H9 (cell line): Measurements from ENCODE around the gene PHYHIPL. TPM values are rescaled to one million over a fixed set of nuclear protein-coding genes. Genes with fewer than 3 reads are reported as not detected.

Experiments
- DNase-seq: peaks from one replicate; pipeline ENCODE4 v3.0.0-alpha.2; 2017
- H2AFZ ChIP-seq: one replicate; pipeline ENCODE4 v1.6.1; 2013; ENCODE audit warnings: mild to moderate bottlenecking, low read length, control low read depth, moderate library complexity
- H2AK5ac ChIP-seq: 2 replicates; pipeline ENCODE4 v1.6.1; 2013; ENCODE audit warnings: low read length, control low read depth, mixed read lengths; ENCODE audit not compliant: insufficient read length
- H2BK120ac ChIP-seq: one replicate; pipeline ENCODE4 v1.6.1; 2013; ENCODE audit warnings: low read depth, mild to moderate bottlenecking, low read length, control low read depth, inconsistent platforms; ENCODE audit not compliant: poor library complexity, severe bottlenecking
- H2BK12ac ChIP-seq: 2 replicates; pipeline ENCODE4 v1.6.1; 2013; ENCODE audit warnings: low read length, control low read depth, mixed read lengths, low read depth; ENCODE audit not compliant: insufficient read length
- H2BK15ac ChIP-seq: 2 replicates; pipeline ENCODE4 v1.6.1; 2013; ENCODE audit warnings: low read depth, low read length, control low read depth
- H2BK20ac ChIP-seq: one replicate; pipeline ENCODE4 v1.6.1; 2013; ENCODE audit warnings: low read depth, mild to moderate bottlenecking, low read length, control low read depth, inconsistent platforms; ENCODE audit not compliant: poor library complexity, severe bottlenecking
- H2BK5ac ChIP-seq: 2 replicates; pipeline ENCODE4 v1.6.1; 2013; ENCODE audit warnings: low read length, control low read depth, mixed read lengths; ENCODE audit not compliant: insufficient read length
- H3K14ac ChIP-seq: 2 replicates; pipeline ENCODE4 v1.6.1; 2013; ENCODE audit warnings: low read length, control low read depth; ENCODE audit not compliant: insufficient read depth
- H3K18ac ChIP-seq: 2 replicates; pipeline ENCODE4 v1.6.1; 2013; ENCODE audit warnings: low read depth, mild to moderate bottlenecking, mixed read lengths, low read length, control low read depth; ENCODE audit not compliant: insufficient read length
- H3K23ac ChIP-seq: 2 replicates; pipeline ENCODE4 v1.6.1; 2013; ENCODE audit warnings: low read length, control low read depth, mixed read lengths, low read depth; ENCODE audit not compliant: insufficient read length
- H3K23me2 ChIP-seq: 2 replicates; pipeline ENCODE4 v1.6.1; 2013; ENCODE audit warnings: low read depth, mild to moderate bottlenecking, mixed read lengths, low read length, control low read depth; ENCODE audit not compliant: insufficient read length, poor library complexity, severe bottlenecking
- H3K27ac ChIP-seq: 2 replicates; pipeline ENCODE4 v1.5.1; 2013; ENCODE audit warnings: low read length, control low read depth, mixed read lengths, low read depth; ENCODE audit not compliant: insufficient read length
- H3K27me3 ChIP-seq: 2 replicates; pipeline ENCODE4 v1.6.1; 2013; ENCODE audit warnings: low read length, control low read depth, inconsistent platforms; ENCODE audit not compliant: insufficient read depth
- H3K4ac ChIP-seq: 2 replicates; pipeline ENCODE4 v1.6.1; 2013; ENCODE audit warnings: low read depth, mild to moderate bottlenecking, control low read depth, inconsistent platforms, low read length, moderate library complexity
- H3K4me1 ChIP-seq: 2 replicates; pipeline ENCODE4 v1.6.1; 2013; ENCODE audit warnings: low read length, control low read depth, inconsistent platforms; ENCODE audit not compliant: insufficient read depth
- H3K4me2 ChIP-seq: 2 replicates; pipeline ENCODE4 v1.6.1; 2013; ENCODE audit warnings: low read length, control low read depth, mixed read lengths; ENCODE audit not compliant: insufficient read length, insufficient read depth
- H3K56ac ChIP-seq: 2 replicates; pipeline ENCODE4 v1.6.1; 2013; ENCODE audit warnings: low read depth, mild to moderate bottlenecking, mixed read lengths, low read length, control low read depth; ENCODE audit not compliant: insufficient read length
- H3K79me1 ChIP-seq: 2 replicates; pipeline ENCODE4 v1.6.1; 2013; ENCODE audit warnings: low read depth, mild to moderate bottlenecking, moderate library complexity, low read length, control low read depth, inconsistent platforms; ENCODE audit not compliant: insufficient read depth, poor library complexity, severe bottlenecking
- H3K79me2 ChIP-seq: 2 replicates; pipeline ENCODE4 v1.6.1; 2013; ENCODE audit warnings: low read length, control low read depth, inconsistent platforms; ENCODE audit not compliant: insufficient read depth
- H3K9ac ChIP-seq: 2 replicates; pipeline ENCODE4 v1.6.1; 2013; ENCODE audit warnings: low read length, control low read depth, mixed read lengths; ENCODE audit not compliant: insufficient read length; ENCODE audit errors: extremely low read depth
- H3K9me3 ChIP-seq: one replicate; pipeline ENCODE4 v1.6.1; 2013; ENCODE audit warnings: low read depth, low read length, inconsistent platforms; ENCODE audit not compliant: control insufficient read depth
- H3T11ph ChIP-seq: one replicate; pipeline ENCODE4 v1.6.1; 2013; ENCODE audit warnings: mild to moderate bottlenecking, low read length, control low read depth, inconsistent platforms
- H4K20me1 ChIP-seq: one replicate; pipeline ENCODE4 v1.6.1; 2013; ENCODE audit not compliant: control insufficient read depth, insufficient read length, insufficient read depth
- H4K5ac ChIP-seq: 2 replicates; pipeline ENCODE4 v1.6.1; 2013; ENCODE audit warnings: low read depth, mild to moderate bottlenecking, mixed read lengths, low read length, control low read depth; ENCODE audit not compliant: insufficient read length
- H4K8ac ChIP-seq: replicated peaks from 2 replicates; pipeline ENCODE4 v1.6.1; 2013; ENCODE audit warnings: low read length, control low read depth, mixed read lengths, low read depth; ENCODE audit not compliant: insufficient read length
- H4K91ac ChIP-seq: 2 replicates; pipeline ENCODE4 v1.6.1; 2013; ENCODE audit warnings: low read depth, mild to moderate bottlenecking, moderate library complexity, mixed read lengths, low read length, control low read depth; ENCODE audit not compliant: insufficient read length
- H3K27ac Mint-ChIP-seq, 3 experiments: 2 replicates in 2 of 3; 3 replicates in 1 of 3; pipeline ENCODE4 v1.8.0; 2020 to 2021; ENCODE audit warnings: mixed read lengths in 3 of 3, mild to moderate bottlenecking in 1 of 3, moderate library complexity in 1 of 3
- H3K27me3 Mint-ChIP-seq: 2 replicates; pipeline ENCODE4 v1.8.0; 2021; ENCODE audit warnings: low read depth, mild to moderate bottlenecking, moderate library complexity, mixed read lengths
- H3K36me3 Mint-ChIP-seq, 3 experiments: 2 replicates in 2 of 3; 3 replicates in 1 of 3; pipeline ENCODE4 v1.8.0; 2020 to 2021; ENCODE audit warnings: low read depth in 3 of 3, mixed read lengths in 3 of 3; ENCODE audit not compliant: insufficient read depth in 1 of 3
- H3K4me1 Mint-ChIP-seq, 2 experiments: 2 replicates each; pipeline ENCODE4 v1.8.0; 2020; ENCODE audit warnings: mixed read lengths in 2 of 2
- H3K4me3 Mint-ChIP-seq, 2 experiments: 2 replicates in 1 of 2; 3 replicates in 1 of 2; pipeline ENCODE4 v1.8.0; 2020 to 2021; ENCODE audit warnings: mild to moderate bottlenecking in 2 of 2, mixed read lengths in 2 of 2, moderate library complexity in 1 of 2
- H3K9me3 Mint-ChIP-seq, 2 experiments: 2 replicates in 1 of 2; 3 replicates in 1 of 2; pipeline ENCODE4 v1.8.0; 2020; ENCODE audit warnings: mild to moderate bottlenecking in 2 of 2, mixed read lengths in 2 of 2, moderate library complexity in 1 of 2
- CTCF ChIP-seq: fragments of 200-600 bp; sonication (generic); conservative IDR thresholded peaks from 3 replicates; pipeline ENCODE4 v1.8.0; 2021; ENCODE audit warnings: antibody characterized with exemption, mild to moderate bottlenecking
- total RNA-seq: library from RNA; stranded (reverse); gene quantifications from 2 replicates; pipeline ENCODE4 v1.2.1, GENCODE V29; 2021

The PHYHIPL gene
- total RNA-seq, 1 experiment from 2014 or later = 0.44 TPM

GRCh38 chr10:59276919-59277318 is 100.5 kb downstream of the PHYHIPL start:
- no peak overlapping the region for H2BK12ac ChIP-seq
- no peaks in the 10 kb centered on the region for H3K23me2 ChIP-seq
- H3K56ac ChIP-seq = no peak overlapping the region
- H4K91ac ChIP-seq = no peak overlapping the region
- no peak overlapping the region for H4K5ac ChIP-seq
- H3K23ac ChIP-seq = no peak overlapping the region
- H3K4ac ChIP-seq = no peak overlapping the region
- Mint-ChIP-seq H3K4me1 (no peaks in the 10 kb centered on the region), H3K27ac (no peak overlapping the region), H3K27me3 (no peaks in the 10 kb centered on the region), H3K36me3 (no peaks in the 10 kb centered on the region), H3K9me3 (no peaks in the 10 kb centered on the region), H3K4me3 (no peak overlapping the region)
- no peak overlapping the region for H2BK15ac ChIP-seq
- H2BK20ac ChIP-seq = no peak overlapping the region
- no peak overlapping the region for H3K9ac ChIP-seq
- no peak overlapping the region for H2AK5ac ChIP-seq
- no peak overlapping the region for H3T11ph ChIP-seq
- no peak for TF ChIP-seq CTCF
- H3K79me1 ChIP-seq = no peaks in the 10 kb centered on the region
- no peak overlapping the region for H2BK5ac ChIP-seq
- H4K8ac ChIP-seq = no peak overlapping the region
- H3K27ac ChIP-seq = no peak overlapping the region
- no peaks in the 10 kb centered on the region for H3K79me2 ChIP-seq
- no peak overlapping the region for H2AFZ ChIP-seq
- H3K27me3 ChIP-seq = no peaks in the 10 kb centered on the region
- H3K14ac ChIP-seq = no peak overlapping the region
- H3K9me3 ChIP-seq = no peaks in the 10 kb centered on the region
- H3K4me1 ChIP-seq = no peaks in the 10 kb centered on the region
- no peaks in the 10 kb centered on the region for H4K20me1 ChIP-seq
- no peak for DNase-seq
- no peak overlapping the region for H2BK120ac ChIP-seq
- H3K4me2 ChIP-seq = no peak overlapping the region
- no peak overlapping the region for H3K18ac ChIP-seq
